GM21619 (cell line): ENCODE data around the gene FBXW8.

Source experiments
- ATAC-seq: cut with Tn5 transposase; IDR thresholded peaks from one replicate; pipeline ENCODE4 v1.9.1; 2021; ENCODE audit not compliant: unreplicated experiment

The FBXW8 gene

DNA sequence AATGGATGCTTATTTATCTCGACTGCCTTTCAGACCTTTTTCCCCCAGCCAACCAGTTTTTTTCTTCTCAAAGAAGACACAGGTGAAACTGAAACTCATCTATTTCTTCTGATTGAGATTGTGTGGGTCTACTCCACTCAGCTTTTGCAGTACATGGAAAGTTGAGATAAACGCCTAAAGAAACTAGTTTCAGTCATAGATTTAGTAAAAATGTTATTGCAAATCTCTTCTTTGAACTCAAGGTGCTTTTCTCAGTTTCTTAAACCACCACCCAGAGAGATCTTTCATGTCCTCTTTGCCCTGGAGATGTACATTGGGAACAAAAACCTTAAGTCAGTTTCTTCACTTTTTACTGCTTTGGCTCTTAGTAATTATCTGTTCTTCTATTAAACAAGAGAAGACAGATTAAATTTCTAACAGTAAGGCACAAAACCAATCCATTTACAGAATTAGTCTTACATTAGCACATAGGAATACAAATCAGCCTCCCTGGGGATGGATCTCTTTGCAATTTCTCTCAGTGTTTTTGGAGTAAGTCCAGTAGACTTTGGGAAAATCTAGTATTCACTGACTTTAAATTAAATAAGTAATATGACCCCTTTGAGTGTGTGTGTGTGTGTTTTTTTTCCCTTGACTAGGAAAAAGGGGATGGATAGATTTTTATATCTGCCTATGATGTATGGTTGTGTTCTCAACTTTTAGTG is 11.6 kb downstream of the FBXW8 start:
- ATAC-seq, result peak; percentile 57

DNA sequence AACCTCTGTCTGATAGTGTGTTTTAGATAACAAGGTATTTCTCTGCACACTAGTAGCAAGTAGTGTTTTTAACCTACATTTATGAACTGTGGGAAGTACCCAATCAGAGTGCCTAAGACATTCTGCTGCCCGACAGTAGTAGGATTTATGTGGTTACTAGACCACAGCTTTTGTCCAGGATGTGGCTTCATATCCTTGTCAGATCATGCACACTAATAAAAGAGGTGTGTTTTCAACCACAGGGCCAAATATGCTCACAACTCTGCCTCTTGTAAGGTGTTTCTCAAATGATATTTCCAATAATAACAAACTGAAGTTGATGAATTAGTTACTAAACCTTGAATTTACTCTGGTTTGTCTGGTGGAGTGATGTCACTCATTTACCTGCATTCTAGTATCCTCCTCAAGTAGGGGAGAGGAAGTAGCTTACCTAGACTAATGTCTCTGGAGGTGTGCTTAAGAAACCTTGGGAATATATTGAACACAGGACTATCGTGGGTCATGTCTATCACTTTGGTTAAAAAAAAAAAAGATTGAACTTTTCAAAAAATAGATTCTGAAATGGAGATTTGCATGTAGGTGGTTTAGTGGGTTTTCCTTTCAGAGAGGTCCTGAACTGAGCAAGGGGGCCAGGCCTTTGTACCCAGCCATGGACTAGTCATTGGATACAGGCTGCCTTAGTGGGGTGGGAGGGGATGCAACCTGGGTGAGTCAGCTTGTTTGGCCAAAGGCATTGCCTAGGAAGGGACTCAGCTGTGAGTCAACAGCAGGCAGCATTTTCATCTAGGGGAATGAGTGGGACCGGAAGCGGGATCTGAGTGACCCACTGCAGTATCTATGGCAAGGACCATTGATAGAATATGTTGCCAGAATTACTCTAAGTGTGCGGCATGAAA is 14.1 kb downstream of the FBXW8 start:
- ATAC-seq, result peak; percentile 85

DNA sequence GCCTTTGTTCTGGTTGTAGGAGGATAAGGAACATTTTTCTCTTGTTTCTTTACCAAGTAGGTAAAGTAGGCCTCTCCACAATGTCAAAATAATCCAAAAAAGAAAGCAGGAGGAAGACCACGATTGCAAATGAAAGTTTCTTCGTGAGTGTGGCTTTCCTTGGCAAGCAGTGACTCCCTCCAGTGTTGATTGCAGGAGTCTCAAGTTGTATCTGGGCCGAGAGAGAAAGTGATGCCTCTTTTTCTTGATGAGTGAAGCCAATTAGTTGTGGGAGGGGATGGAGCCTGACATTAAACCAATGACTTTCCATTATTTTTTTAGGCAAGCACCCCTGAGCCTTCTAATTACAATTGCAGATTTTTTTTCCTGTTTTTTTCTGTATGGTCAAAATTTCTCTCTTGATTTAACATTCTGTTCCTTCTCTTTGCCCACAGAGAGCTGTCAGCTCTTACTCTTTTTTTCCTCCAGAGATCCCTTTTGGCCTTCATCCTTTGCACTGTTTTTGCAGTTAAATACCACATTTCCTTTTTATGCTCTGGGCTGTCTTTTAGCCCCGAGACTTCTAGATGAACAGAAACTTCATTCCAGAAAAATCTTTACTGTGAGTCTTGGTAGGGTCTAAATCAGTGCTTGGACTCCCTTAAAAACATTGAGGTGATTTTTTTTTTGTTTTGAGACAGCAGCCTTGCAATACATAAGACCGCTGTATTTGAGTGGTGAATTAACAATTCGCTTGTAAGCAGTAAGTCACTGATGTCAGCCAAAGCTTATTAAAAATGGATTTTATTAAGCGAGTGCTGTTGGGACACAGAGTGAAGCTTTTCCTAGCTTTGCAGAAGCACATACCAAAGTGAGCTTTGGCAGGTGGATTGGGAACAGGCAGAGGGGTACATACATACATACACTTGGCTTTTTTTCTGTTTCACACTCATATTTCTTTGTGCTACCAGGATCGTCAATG is 15.8 kb downstream of the FBXW8 start:
- ATAC-seq, result no peak

DNA sequence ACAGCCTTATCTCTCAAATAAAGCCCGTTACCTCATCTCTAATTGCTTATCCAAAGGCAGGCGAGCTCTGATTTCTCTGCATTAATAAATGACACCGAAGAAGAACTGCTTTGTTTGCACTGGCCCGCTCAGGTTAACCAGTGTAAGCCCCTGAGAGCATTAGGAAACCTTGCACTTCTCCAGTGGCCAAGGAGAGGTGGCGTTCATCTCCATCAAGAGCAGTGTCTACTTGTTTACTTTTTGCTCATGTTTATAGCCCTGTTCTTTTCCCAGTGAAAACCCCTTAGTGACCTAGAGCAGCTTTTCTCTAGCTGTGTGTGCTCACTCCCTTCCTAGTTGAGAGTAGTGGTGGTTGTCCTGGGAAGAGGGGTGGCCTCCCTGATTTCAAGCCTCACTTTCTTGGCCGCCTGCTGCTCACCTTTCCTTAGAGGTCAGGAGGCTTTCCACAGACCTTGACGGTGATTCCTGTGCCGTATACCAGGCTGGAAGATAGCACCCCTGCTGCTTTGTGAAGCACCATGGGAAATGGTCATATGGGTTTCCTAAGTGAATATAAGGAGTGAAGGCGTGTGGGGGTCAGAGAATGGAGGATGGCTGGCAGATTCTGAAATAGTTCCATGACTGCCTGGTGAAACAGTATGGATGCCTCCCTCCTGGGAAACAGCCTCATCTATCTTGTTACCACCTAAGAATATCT is 16.6 kb downstream of the FBXW8 start:
- ATAC-seq, result no peak

DNA sequence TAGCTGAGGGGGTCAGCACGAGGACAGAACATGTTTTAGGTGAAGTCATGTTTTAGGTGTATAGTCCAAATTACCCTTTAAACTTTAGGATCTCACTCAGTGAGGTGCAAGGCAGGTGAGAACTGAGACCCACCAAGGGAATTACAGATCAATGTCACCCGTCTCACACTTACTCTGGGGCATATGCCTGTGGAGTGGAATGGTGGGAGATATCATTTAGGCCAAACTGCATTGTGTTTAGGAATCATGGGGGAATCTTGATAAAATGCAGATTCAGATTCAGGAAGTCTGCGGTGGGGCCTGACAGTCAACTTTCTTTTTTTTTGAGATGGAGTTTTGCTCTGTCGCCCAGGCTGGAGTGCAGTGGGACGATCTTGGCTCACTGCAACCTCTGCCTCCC is 17.8 kb downstream of the FBXW8 start:
- ATAC-seq, result no peak

DNA sequence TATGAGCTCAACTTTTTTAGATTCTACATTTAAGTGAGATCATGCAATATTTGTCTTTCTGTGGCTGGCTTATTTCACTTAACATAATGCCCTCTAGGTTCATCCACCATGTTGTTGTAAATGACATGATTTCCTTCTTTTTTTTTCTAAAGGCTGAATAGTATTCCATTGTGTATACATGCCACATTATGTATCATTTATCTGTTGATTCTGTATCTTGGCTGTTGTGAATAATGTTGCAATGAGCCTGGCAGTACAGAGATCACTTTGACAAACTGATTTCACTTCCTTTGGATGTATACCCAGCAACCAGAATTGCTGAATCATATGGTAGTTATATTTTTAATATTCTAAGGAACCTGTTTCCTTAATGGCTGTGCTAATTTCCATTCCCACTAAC is 19.1 kb downstream of the FBXW8 start:
- ATAC-seq, result no peak

DNA sequence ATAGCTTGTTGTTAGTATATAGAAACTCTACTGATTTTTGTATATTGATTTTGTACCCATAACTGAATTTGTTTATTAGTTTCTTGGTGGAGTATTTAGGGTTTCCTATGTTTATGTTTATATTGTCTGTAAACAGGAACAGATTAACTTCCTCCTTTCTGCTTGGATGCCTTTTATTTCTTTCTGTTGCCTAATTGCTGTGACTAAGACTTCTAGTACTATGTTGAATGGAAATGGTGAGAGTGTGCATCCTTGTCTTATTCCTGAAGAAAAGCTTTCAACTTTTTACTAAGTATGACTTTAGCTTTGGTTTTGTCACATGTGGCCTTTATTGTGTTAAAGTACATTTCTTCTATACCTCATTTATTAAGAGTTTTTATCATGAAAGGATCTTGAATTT is 20.9 kb downstream of the FBXW8 start:
- ATAC-seq, result no peak

DNA sequence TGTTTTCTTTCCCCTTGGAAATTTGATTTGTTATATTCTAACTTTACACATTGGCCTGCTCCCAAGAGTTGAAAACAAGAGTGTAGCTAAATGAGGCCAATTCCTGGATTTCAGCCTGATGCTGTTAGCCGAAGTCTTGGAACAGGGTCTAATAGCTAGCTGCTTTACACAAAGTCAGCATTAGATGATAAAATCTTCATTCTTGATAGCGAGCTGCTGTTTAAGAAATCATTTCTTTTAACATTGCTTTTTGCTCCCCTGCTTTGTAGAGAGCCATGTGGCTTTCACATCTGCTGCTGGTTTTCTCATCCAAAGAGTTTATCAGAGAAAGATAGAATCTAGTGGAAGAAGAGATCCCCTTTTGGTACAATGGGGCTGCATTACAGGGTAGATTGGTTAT is 22.3 kb downstream of the FBXW8 start:
- no peak for ATAC-seq

DNA sequence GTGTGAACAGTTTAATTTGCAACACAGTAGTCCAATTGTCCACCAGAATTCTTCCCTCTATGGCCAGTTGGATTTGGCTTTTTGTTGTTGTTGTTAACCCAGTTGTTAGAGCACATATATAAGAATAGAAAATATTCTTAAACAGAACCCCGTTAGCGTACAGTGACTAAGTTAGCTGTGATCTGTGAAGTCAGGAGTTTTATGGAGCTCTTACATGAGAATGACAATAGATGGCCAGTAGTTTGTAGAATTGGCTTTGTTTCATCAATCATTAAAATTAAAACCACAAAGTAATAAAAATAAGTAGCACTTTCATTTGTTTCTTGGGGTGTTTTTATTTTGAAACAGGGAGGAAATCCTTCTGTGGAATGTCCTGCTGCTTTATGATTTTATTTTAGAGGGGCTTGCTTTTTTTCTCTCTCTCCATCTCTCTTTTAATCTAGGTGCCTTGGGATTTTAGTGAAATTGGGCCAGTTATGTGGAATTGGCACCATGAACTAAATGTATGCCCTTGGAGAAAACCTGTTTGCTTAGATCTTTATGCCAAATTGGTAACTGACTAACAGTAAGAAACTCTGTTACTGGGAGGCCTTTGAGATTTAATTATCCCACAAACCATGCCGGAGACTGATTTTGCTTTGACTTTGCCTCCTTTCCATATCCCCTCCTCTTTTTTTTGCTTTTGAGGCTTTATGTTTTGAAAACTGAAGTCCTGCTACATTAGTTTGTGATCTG is 22.9 kb downstream of the FBXW8 start:
- ATAC-seq, result no peak

DNA sequence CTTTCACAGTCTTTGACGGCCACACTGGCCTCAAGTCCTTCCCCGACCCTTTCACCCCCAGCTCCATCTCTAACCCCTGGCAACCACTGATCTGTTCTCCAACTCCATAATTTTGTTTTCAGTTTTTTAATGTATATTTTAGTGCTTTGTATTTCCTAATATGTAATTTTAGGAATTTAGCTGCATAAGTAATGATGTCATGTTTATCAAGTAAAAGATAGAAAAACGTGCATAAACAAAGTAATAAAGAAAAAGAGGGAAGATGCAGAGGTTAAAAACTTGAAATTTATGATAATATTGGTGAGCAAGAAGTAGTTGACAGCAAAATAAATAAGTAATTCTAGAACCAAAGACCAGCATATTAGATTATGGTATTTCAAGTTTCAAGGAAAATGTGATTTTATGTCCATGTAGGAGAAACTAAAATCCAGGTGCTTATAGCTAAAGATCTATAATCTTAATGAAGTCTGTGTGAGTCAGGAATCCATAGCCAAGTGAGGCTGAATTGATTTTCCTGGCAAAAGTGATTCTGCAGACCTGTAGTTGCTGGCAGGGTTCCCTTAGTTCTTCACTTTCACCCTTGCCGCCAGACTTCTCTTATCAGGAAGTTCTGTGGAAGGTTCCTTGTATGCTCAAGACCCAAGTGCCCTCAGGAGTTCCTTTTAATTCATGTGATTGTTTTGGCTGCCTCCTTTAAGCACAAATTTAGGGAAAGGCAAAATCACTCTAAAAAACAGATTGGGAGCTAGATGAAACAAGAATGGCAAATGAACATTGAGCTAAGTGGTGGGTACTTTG is 24.4 kb downstream of the FBXW8 start:
- no peak for ATAC-seq

DNA sequence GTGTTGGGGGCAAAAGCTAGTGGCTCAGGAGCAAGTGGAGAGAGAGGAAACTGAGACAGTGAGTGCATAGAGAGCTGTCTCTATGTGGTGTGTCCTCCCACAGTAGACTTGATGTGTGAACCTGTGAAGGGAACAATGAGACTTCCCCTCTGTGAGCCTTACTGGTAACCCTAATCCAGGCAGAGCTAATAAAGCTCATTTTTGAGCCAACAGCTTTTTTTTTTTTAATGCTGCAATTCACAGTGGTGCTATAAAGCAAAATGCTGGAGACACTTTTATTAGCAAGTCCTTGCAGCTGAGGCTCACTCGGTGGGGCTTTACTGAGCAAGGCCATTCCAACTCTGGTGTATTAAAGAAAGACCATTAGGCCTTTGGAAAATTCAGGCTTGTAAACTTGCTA is 26.9 kb downstream of the FBXW8 start:
- ATAC-seq, result no peak

DNA sequence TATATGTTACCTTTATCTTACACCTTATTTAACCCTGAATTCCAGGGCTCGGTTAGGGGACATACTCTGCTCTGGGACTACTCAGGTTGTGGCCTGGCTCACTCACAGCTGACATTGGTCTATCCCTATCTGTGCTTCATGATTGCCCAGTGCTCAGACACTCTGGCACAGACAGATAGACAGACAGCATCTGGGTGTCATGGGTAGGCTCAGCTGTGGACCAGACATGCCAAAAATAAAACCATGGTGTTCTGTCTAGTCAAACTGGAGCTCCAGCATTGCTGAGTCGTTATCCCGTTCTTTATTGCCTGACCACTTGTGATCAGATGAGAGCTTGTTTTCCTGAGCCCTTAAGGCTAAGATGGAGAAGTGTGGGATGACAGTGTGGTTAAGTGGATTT is 29.0 kb downstream of the FBXW8 start:
- no peak for ATAC-seq

DNA sequence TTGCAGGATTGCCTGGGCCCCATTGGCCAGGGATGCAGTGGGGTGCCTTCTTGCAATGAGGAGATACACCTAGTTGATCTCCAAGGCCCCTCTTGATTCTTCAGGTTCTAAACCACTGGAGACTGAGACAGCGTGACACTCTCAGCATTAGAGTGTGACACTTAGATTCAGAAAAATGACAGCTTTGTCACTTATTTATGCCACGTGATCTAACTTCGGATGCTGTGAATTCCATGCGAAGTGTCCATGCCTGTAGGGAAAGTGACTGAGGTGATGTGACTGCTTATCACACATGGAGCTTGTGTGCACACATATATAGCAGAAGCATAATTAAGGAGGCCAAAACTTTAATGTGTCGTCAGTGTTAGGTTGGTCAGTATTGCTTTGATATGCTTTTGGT is 30.4 kb downstream of the FBXW8 start:
- ATAC-seq, result no peak

DNA sequence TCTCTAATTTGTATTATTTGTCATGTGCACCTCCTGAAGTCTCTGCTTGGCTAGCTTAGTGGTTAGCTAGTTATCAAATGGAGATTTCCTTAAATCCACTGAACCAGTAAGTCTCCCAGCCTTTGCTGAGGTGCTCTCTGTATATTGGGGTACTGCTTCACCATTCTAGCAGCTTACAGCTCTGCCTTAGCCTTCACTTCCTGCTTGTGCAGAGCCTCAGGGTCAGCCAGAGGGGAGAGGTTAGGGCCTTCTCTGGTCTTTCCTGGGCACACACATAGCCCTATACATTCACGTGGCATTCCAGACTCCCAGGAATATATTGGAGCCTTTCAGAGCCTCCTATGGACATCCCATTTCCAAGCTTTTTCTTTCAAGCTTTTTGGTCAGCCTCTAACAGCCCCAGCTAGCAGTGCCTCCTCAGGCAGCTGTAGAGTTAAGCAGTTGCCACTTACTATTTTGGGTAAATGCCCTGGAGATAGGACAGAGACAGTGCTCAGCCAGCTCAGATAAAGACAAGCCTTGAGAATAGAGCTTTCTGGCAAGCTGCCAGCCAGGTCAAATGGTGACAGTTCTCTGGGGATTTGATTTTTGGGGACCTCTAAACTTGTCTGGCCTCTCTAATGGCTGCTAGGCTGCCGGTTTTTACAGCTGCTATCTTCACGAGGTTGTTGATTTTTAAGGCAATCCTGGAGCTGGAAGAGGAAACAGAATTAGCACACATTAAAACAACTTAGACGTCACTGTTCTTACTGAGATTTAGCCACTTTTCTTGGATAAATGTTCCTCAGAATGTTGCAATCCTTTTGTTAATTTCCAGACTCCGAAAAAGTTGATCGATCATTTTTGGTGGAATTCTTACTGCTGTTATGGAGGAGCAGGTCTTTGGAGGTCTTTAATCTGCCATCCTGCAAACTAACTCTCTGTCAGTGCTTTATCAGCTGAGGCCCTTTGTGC is 32.9 kb downstream of the FBXW8 start:
- no peak for ATAC-seq

DNA sequence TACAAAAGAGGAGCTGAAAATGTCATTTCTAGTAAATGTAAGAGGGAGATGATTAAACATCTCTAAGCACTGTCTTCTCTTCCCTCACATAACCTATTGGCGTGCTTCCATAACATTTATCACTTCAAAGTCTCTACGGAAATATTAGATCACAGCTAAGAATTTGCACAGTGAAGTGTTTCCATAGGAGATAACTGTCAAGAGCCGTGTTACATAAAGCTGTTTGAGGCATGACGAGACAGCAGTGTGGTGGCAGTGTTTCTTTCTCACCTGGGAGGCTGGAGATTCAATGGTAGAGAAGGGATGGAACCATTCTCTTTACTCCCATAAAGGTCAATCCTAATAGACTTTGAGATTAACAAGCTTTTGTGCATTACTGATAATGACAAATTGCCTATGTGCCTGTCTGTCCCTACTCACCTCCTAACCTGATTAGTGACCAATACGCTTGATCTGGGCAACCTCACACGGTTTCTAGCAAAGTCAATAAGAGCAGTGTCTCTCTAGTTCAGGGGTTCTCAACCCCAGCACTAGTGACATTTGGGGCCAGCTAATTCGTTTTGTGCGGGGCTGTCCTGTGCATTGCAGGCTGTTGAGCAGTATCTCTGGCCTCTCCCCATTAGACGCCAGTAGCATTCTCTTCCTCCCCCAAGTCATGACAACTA is 35.3 kb downstream of the FBXW8 start:
- no peak for ATAC-seq

DNA sequence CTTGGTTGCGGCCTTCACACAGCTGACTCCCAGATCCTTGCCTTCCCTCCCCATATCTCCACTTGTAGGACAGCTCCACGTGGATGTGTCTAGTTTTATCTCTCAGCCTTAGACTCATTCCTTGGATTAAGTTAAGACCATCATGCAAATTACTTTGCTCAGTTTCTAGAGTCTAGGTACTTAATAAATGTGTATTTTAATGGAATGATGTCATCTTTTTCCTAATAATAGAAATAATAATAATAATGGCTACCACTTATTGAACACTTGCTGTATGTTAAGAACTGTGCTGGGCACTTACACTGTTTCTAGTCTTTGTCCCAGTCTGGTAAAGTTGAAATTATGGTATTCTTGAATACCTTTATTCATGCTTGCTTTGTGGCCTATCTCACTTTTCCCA is 37.5 kb downstream of the FBXW8 start:
- no peak for ATAC-seq

DNA sequence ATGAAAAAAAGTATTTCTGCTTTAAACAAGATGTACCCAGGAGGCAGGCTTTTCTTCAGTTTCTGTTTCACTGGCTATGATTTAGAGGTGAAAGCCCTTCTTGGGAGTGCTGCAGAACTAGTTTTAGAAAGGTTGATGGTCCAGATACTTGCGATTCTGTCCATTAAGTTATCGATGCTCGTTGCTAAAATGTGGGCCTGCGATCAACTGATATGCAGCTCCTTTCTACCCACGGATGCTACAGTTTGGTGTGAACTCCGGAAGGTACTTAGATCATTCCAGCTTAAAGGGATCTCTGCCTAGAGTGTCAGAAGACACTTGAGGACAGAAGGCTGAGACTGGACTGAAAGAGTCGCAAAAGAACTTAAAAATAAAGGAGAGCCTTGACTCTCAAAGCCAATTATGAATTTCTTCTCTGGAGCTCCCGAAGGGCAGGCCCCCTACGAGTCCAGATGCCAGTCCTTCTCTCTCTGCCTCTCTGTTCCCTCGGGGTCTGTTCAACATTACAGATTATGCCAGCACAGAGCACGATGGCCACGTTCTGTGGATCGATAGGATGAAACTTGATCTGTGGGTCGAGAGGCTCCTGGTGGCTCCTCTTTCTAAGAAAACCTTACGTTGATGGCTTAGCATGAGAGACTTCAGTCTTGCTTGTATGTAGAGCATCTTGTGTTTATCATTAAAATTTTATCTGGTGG is 40.0 kb downstream of the FBXW8 start:
- ATAC-seq, result no peak
